Measurements from ENCODE around the gene STK32B.
"Not testable (repeated sequence)": the region's sequence is repeated elsewhere in the genome, so short reads cannot be mapped to it uniquely, and the experiment has no call there.

Gene STK32B

DNA sequence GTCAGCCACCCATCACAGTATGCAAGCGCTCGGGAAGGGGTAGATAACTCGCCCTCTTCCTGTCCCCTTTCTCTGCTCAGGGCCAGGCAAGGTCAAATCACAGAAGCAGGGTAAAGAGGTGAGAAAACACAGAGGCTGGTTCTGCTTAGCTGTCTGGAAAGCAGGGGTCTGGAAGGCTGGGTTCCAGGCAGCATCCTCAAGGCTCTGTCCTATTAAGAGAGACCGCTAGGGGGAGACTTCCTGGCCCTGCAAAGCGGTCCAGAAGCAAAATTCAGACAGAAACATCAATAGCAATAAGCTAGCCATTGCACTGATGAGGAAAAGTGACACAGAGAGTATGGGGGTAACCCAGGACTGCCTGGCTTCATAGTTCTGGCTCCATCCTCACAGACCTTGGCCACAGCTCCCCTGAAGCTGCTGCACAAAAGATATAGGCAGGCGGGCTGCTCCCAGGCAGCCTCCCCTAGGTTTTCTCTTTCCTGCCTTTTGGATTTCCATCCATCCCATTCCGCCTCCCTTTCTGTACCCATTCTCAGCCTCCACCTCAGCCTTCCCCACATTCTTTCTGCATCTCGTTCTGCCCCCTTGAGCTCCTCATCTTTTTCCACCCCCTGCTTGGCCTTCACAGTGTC is 348.6 kb downstream of the STK32B start:
- DNase-seq, result peak; percentile 35

DNA sequence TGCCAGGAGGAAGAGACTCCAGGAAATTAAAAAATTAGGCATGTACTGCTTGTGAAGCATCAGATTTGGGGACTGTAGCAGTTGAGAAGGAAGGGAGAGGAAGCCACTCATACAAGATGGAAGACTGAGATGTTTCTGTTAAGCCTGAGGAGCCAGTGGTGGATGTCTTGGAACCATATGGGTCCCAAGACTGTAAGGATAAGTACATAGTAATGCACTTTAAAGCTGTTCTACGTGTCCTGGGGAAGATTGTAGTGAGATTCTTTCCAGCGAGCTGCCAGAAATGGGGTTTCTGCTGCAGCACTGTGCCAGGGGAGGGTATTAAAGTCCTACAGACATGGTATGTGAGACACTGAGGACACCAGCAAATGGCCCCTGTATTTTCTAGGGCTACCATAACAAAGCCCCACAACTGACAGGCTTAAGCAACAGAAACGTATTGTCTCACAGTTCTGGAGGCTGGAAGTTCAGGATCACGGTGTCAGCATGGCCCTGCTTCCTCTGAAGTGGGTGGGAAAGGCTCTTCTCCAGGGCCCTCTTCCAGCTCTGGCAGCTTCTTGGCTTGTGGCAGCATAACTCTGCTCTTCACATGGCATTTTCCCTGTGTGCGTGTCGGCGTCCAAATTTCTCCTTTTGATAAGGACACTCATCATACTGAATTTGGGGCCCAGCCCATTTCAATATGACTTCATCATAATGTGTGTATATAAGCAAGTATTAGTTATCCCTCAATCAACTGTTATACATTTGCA is 352.6 kb downstream of the STK32B start:
- no peak for DNase-seq

DNA sequence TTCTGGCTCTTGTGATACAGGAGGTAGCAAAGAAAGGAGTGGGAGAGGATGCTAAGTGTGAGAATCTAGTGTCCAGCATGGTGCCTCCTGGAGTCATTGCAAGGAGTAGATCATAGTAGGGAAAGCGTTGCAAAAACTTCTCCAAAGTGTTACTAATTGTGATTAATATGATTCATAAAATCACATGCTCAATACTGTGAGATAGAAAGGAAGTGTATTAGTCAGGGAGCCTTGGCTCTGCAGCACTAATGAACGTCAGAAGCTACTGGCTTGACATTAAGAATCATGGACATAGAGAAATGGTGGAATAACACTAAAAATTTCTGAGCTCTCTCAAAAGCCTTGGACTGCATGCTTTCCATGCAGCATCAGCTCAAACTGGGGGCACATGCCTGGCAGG is 358.0 kb downstream of the STK32B start:
- no peak for DNase-seq

DNA sequence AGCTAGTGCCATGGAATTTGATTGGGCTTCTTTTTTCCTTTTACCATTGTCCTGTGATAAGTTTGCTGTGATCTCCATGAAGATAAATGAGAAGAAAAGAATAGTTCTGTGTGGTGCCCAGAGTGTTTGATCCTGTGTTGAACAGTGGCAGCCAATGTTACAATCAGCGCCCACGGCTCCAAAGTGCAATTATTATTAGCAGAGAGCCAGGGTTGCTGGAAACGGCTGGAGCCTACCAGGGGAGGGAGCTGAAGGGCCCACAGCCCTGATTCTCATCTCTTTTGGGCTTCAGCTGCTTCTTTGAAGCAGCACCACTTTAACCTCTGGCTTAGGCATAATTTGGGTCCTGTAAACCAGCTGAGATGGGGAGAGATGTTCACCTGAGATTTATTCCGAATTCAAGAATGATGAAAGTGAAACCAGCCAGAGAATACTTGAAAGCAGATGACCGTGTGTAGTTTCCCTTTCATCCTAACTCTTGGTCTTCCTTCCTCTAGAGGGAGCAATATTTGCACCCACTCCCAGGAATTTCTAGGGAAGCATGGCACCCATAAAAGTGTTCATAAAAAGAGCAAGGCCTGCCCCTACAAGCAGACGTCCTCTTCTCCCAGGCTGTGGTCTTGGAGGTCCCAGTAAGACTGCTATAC is 358.8 kb downstream of the STK32B start:
- DNase-seq, result no peak

DNA sequence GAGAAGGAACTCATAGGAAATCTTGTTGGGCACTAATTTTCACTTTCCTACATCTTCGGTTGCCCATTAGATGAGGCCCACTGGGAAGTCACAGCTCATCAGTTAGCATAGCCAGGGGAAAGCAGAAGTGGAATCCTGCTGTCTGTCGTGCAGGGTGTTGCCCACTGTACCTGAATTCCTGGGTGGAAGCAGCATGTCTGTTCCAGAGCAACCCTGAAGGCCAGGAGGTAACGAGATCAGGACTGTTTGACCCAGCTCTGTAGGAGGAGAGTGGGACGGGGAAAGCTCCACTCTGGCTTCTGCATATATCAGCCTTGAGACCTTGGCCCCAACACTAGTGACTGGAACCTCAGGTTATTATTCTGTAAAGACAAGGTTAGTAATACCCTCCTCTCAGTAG is 361.0 kb downstream of the STK32B start:
- DNase-seq, result no peak

DNA sequence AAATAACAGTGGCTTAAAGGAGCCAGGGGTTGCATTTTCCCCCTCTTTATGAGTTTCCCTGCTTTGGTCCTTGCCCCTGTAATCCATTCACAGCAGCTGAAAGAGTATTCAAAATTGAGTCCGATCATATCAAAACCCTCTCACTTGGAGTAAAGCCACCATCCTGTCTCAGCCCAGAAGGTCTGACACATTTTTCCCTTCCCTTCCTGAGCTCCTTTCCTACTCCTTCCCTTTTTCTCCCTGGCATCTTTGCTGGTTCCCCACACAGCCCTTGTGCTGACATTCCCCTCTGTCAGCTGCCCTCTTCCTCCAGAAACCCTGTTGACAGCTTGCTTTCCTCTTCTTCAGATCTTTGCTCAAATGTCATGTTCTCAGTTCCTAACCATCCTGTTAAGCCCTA is 361.5 kb downstream of the STK32B start:
- no peak for DNase-seq

DNA sequence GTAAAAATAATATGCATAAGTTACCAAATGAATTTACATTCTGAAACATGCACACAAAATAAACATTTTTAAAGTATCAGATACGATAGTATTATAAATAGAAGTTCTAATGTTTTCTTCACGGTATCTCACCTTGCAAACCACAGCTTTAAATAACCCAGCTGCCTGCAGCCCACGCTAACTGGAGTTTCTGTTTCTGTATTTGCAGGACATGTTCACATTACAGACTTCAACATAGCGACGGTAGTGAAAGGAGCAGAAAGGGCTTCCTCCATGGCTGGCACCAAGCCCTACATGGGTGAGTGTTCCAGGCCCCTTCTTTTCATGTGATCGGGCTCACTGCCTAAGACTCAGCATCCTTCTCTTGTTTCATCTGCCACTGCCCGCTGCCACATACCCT is 365.4 kb downstream of the STK32B start:
- no peak for DNase-seq

DNA sequence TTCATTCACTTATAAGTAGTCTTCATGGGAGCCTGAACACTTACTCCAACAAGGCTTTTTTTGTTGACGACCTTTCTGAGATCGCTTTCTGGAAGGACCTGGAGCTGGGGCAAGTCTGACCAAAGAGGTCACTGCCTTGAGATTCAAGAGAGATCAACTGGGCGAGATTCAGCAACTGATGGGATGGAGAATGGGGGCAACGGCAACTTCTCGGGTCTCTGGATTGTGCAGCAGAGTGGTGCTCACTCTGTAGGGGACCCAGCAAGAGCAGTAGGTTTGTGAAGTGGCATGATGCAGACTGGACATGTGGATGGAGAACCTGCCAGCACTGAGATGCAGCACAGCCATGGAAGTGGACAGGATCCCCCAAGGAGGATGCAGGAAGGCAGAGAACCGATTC is 369.0 kb downstream of the STK32B start:
- no peak for DNase-seq

DNA sequence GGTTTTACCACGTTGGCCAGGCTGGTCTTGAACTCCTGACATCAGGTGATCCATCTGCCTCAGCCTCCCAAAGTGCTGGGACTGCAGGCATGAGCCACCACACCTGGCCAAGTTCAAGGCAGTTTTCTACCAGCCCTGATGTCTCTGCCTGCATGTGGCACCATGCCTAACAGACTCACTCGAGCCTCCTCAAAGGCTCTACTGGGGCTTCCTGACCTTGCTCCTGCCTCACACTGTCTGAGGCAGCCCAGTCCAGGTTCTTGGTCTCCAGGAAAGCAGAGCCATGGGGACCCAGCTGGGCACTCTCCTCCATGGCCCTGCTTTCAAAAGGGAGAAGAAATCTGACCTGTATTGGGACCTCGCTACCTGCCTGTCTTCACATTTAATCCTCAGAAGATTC is 370.1 kb downstream of the STK32B start:
- no peak for DNase-seq

DNA sequence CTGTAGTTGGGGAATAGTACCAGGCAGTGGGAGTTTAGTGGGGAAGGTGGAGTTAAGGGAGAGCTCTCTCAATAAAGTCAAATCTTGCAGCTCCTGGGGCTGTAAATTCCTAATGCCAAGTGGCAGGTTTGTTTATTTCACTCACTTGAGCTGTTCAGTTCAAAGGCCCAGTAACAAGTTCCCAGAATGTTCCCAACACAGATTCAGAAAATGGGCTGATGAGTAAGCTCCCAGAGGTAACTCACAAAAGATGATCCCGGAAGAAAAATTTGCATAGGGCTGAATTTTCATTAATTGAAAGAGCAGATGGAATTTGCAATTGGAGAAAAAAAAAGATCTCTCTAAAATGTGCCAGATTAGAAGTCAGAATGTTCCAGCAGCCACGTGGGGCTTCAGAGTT is 370.9 kb downstream of the STK32B start:
- no peak for DNase-seq

DNA sequence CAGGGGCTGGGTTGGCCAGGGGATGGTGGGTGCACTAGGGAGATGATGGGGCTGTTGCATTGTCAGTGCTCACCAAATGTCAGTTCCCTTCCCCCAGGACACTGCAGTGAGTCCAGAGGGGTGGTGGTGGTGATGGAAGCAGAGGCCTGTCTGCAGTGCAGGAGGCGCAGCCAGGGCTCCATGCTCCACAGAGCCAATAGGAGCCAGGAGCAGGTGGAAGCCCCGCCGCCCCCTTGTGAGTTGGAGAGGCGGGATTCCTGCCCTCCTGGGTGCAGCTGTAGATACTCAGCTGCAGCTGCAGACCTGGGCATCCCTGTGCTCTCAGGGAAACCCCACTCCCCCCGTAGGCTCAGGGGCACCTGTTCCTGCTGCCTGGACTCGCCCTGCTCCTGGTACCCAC is 372.4 kb downstream of the STK32B start:
- DNase-seq, result no peak

DNA sequence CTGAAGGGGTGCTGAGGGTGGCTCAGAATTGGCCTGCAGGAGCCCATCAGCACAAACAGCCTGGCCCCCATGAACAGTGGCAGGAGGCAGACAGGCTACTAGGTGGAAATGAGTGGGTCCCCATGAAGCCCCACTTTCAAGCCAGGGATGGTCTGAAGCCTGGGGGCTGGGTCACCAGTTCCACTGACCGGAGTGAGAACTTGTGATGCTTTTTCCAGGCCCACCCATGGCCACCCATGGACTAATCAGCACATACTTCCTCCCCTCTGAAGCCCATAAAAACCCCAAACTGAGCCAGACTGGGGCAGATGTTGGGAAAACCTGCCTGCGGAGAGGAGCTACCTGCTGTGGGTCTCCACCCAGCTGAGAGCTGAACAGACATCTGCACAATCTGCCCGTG is 372.9 kb downstream of the STK32B start:
- DNase-seq, result no peak

DNA sequence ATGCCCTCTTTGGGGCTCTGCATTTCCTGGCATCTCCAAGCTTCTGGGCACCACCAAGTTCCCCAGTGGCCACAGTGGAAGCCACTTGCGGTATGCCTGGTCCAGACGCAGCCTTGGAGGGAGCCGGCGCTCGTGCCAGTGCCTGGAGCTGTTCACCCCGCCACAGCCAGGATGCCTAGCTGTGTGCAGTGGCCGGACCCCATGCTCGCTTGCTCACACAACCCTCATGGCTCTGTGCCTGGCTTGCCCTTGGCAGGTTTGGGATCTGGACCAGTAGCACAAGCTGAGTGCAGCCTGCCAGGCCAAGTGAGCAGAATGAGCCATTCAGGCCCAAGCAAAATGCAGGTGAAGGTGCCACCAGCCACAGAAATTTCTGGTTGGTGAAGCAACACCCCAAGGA is 373.6 kb downstream of the STK32B start:
- no peak for DNase-seq

DNA sequence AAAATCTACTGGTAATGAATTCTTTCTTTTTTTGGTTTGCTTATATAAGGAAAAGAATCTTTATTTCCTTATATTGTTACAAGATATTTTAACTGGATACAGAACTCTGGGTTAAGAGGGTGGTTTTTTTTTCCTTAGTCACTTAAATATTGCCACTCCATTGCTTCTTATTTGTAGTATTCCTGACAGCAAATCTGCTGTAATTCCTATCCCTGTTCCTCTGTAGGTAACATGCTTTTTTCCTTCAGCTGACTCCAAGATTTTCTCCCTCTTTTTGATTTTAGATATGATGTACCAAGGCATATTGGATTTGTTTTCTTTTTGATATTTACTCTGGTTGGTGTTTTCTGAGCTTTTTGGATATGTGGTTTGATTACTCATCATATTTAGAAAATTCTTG is 378.5 kb downstream of the STK32B start:
- no peak for DNase-seq

DNA sequence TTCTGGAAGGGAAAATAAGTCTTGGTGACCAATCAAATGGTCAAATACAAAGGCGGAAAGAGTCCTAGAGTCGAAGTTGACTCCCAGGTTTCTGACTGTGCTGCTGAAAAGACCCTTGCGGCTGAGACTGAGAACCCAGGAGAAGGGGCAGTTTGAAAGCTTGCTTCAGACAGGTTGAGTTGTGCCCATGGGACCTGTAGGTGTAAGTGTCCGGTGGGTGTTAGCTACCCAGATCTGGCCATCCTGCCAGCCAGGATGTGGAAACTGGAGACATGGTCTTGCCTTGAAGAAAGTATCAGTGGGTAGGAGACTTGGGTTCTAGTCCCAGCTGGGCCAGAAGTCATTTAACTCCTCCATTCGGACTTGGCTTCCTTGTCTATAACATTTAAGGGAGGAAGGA is 381.9 kb downstream of the STK32B start:
- no peak for DNase-seq

DNA sequence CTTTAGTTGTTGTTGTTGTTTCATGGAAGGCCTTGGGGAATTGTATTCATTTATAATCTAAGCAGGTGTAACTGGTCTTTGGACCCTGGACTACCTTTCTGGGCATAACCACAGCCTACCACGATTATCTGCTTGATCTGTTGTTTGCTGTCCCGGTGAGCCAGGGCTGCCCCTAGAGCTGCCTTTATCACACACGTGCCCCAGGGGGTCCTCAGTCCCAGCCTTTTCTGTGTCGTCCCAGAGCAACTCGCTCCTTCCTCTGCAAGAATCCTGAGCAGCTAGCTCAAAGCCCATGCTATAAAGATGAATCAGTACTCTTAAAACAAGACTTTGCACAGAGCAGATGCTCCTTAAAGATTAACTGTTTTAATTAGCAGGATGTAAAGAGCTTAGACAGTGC is 383.9 kb downstream of the STK32B start:
- no peak for DNase-seq

DNA sequence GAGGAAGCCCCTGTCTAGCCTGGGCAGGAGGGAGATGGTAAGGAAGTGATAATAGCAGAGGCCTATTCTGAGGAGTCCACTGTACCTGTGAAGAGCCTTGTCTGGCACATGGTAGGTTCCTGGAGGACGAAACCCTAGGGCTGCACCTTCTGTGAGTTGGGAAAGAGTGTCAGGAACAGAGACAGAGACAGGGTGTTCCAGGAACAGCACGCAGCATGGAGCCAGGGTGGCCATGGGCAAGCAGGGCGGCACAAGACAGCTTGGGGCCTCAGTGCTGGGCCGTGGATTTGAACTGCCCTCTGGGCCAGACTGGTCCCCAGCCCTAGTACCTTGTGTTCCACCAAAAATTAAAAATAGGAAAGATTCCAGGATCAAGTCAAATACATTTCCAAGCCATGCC is 384.5 kb downstream of the STK32B start:
- DNase-seq, result no peak

DNA sequence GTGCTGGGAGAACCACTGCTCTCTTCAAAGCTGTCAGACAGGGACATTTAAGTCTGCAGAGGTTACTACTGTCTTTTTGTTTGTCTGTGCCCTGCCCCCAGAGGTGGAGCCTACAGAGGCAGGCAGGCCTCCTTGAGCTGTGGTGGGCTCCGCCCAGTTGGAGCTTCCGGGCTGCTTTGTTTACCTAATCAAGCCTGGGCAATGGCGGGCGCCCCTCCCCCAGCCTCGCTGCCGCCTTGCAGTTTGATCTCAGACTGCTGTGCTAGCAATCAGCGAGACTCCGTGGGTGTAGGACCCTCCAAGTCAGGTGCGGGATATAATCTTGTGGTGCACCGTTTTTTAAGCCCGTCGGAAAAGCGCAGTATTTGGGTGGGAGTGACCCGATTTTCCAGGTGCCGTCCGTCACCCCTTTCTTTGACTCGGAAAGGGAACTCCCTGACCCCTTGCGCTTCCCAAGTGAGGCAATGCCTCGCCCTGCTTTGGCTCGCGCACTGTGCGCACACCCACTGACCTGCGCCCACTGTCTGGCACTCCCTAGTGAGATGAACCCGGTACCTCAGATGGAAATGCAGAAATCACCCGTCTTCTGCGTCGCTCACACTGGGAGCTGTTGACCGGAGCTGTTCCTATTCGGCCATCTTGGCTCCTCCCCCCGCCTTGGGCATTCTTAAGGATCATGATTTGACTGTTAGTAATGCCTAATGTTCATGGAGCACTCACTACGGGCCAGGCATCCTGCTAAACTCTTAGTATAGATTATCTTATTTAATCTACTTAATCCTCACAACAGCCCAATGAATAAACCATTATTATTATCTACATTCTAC is 392.9 kb downstream of the STK32B start:
- DNase-seq, result not testable (repeated sequence)

DNA sequence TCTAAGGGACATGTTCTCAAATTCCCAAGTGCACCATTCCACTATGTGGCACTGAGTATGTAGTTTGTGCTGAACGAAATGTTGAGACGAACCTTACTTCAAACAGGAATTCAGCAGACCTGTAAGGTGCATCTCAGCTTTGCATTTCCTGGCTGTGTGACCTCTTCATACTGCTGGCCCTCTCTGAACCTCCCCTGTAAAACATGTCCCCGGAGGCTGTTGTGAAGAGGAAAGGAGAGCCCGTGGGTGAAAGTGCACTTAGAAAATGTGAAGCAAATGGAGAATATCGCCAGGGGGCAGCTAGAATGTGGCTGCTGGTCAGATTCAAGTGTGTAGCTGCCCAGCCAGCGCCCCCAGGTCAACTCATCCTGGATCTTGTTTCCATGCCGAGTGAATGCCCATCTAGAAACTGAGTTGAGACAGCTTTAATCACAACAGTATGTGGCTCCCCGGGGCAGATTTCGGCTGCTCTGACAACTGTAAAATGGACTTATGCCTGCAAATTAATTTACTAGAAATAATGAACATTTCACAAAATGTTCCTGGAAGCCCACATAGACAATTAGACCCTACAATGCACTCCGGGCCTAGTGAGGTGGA is 393.7 kb downstream of the STK32B start:
- DNase-seq, result no peak

DNA sequence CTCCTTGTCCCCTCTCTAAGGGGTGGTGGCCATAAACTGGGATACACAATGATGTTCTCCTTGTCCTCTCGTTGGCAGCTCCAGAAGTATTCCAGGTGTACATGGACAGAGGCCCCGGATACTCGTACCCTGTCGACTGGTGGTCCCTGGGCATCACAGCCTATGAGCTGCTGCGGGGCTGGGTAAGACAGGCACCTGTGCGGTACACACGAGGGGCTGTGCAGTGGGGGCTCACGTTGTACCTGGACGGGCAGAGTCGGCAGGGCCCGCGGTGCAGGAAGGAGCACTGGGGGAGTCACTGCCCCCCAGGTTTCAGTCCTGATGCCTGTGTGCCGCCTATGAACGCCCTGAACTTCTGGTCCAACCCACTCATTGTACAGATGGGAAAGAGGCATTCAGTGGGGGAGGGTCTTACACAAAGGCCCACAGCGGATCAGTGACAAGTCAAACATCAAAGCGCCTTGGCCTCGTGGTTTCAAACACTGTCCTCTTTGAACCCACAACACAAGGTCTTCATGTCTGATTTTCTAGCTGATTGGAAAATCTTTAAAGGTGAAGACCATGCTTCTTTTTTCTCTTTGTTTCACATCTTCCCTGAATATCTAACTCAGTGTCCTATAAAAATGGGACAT is 395.4 kb downstream of the STK32B start:
- no peak for DNase-seq

DNA sequence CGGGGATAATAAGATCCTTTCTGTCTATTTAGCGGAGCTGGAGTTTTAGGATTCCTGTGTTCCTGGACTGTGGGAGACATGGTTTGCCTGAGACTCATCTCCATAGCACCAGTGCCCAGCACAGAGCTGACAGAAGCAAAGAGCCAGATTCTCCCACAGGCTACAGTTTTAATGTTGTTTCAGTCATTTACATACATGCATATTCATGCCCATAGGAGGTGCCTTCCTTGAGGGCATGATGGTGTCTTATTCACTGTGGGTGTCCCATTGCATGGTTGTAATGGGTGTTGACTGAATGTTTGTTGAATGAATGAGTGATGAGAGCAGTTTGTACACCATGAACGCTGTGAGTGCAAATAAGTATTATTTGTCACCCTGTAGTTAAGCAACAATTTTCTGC is 396.5 kb downstream of the STK32B start:
- DNase-seq, result no peak

DNA sequence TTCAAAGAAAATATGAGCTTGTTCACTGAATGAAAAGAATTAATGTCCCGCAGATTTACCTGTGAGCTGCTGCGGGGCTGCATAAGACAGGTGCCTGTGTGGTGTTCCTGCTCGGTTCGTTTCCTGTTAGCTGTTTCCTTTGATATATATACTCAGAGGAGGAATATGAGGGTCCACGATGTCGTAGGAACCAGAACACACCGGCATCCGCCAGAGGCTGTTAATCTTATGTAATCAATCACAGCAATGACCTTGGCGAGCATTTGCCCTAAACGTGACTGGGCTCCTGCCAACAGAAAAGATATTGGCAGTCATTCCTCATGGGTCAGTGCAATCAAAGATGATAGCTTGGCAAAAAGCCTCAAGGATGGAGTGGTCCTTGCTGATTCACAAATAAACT is 396.9 kb downstream of the STK32B start:
- DNase-seq, result no peak
